ENCODE measurements around the gene REV3L. TPM values are rescaled to one million over a fixed set of nuclear protein-coding genes. Genes with fewer than 3 reads are reported as not detected.

The REV3L gene
- total and polyA plus RNA-seq, 9 of the 15 experiments (the other 6 are each of a cell fraction or from before 2014, with no cell fraction given) = 5.5 to 24.4 (median 14.4) TPM

DNA sequence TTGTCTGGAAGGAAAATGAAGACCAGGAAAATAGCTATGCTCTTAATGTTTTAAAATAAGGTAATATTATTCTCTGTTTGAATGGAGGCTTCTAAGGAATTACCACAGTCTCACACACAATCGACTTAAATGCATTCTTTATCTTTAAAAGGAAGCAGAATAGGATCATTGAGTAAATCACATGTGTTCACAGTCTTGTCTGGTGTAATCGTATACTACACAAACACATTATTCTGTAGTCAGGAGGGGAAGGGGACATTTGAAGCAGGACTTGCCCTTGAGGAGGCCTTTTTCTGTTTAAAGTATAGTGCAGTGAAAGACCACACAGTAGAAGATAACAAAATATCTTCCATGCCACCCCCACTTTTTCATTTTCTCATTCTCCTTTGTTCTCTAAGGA lies 20.6 kb upstream of the REV3L start (continued):
- TF ChIP-seq, protein P1, sequence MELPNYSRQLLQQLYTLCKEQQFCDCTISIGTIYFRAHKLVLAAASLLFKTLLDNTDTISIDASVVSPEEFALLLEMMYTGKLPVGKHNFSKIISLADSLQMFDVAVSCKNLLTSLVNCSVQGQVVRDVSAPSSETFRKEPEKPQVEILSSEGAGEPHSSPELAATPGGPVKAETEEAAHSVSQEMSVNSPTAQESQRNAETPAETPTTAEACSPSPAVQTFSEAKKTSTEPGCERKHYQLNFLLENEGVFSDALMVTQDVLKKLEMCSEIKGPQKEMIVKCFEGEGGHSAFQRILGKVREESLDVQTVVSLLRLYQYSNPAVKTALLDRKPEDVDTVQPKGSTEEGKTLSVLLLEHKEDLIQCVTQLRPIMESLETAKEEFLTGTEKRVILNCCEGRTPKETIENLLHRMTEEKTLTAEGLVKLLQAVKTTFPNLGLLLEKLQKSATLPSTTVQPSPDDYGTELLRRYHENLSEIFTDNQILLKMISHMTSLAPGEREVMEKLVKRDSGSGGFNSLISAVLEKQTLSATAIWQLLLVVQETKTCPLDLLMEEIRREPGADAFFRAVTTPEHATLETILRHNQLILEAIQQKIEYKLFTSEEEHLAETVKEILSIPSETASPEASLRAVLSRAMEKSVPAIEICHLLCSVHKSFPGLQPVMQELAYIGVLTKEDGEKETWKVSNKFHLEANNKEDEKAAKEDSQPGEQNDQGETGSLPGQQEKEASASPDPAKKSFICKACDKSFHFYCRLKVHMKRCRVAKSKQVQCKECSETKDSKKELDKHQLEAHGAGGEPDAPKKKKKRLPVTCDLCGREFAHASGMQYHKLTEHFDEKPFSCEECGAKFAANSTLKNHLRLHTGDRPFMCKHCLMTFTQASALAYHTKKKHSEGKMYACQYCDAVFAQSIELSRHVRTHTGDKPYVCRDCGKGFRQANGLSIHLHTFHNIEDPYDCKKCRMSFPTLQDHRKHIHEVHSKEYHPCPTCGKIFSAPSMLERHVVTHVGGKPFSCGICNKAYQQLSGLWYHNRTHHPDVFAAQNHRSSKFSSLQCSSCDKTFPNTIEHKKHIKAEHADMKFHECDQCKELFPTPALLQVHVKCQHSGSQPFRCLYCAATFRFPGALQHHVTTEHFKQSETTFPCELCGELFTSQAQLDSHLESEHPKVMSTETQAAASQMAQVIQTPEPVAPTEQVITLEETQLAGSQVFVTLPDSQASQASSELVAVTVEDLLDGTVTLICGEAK (IDR thresholded peaks at IDR 0.05) = no peak
- TF ChIP-seq, protein P1 (CRISPR knock-in tag; IDR thresholded peaks at IDR 0.05) = no peak
- TF ChIP-seq ZNF197 (CRISPR knock-in tag; IDR thresholded peaks at IDR 0.05; ENCODE audit: low read depth) (no peak), CREBBP (IDR thresholded peaks at IDR 0.05; ENCODE audit: low read depth, low read length) (no peak)
- TF ChIP-seq, protein P2, sequence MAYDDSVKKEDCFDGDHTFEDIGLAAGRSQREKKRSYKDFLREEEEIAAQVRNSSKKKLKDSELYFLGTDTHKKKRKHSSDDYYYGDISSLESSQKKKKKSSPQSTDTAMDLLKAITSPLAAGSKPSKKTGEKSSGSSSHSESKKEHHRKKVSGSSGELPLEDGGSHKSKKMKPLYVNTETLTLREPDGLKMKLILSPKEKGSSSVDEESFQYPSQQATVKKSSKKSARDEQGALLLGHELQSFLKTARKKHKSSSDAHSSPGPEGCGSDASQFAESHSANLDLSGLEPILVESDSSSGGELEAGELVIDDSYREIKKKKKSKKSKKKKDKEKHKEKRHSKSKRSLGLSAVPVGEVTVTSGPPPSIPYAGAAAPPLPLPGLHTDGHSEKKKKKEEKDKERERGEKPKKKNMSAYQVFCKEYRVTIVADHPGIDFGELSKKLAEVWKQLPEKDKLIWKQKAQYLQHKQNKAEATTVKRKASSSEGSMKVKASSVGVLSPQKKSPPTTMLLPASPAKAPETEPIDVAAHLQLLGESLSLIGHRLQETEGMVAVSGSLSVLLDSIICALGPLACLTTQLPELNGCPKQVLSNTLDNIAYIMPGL (CRISPR knock-in tag; IDR thresholded peaks at IDR 0.05) = no peak
